Measurements from ENCODE around the gene DNAJC2. TPM values are rescaled to one million over a fixed set of nuclear protein-coding genes. Genes with fewer than 3 reads are reported as not detected.

Gene DNAJC2
- total RNA-seq, 1 donor from 2014 or later, result 19.2 TPM

DNA sequence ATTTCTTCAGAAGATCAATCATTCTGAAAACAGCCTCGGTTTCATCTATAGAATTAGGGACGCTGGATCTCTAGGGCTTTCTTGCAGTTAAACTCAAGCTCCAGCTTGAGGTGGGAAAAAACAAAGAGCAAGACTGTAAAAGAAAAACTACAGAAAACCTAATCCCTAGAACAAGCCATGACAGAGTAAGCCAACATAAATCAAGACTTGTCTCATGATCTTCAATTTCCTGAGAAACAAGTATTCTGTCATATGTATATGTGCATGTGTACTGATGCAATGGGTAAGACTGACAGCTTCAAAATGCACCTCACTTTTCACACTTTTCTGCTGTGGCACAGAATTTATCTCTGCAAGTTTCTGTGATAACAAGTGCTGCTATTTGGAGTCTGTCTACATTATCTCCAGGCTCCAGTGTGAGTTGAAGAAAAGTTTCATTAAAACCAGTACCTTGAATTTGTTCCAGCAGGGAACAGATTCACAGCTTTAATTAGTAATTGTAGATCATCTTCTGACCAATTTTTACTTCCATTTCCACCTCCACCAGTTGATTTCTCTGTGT is 28.1 kb downstream of the DNAJC2 start:
- Mint-ChIP-seq H3K4me1 (ENCODE audit: low read depth, unreplicated experiment) (no peaks in the 10 kb centered on the region), H3K36me3 (ENCODE audit: unreplicated experiment) (no peaks in the 10 kb centered on the region), H3K4me3 (ENCODE audit: unreplicated experiment) (no peak overlapping the region), H3K27ac (ENCODE audit: unreplicated experiment) (no peak overlapping the region), H3K9me3 (ENCODE audit: unreplicated experiment) (no peaks in the 10 kb centered on the region), H3K27me3 (ENCODE audit: unreplicated experiment) (no peaks in the 10 kb centered on the region)
- no peak for DNase-seq
- TF ChIP-seq, protein P1, sequence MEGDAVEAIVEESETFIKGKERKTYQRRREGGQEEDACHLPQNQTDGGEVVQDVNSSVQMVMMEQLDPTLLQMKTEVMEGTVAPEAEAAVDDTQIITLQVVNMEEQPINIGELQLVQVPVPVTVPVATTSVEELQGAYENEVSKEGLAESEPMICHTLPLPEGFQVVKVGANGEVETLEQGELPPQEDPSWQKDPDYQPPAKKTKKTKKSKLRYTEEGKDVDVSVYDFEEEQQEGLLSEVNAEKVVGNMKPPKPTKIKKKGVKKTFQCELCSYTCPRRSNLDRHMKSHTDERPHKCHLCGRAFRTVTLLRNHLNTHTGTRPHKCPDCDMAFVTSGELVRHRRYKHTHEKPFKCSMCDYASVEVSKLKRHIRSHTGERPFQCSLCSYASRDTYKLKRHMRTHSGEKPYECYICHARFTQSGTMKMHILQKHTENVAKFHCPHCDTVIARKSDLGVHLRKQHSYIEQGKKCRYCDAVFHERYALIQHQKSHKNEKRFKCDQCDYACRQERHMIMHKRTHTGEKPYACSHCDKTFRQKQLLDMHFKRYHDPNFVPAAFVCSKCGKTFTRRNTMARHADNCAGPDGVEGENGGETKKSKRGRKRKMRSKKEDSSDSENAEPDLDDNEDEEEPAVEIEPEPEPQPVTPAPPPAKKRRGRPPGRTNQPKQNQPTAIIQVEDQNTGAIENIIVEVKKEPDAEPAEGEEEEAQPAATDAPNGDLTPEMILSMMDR (IDR thresholded peaks at IDR 0.05; ENCODE audit: partially characterized antibody, unreplicated experiment), result no peak

DNA sequence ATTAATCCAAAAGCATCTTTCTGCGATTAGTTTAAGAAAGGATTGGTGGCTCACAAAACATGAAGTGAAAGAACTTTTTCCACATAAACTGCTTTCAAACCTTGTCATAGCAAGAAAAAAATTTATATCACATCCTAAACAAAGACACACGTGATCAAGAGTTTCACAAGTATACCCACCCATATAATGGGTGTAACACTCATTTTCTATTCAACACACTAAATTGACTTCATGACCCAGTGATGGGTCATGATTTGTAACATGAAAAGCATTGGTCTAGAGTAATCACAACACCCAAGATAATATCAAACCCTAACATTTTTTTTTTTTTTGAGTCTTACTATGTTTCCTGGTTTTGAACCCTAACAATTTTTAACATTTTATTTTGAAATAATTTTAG is 29.7 kb downstream of the DNAJC2 start:
- TF ChIP-seq, protein P1 (IDR thresholded peaks at IDR 0.05; ENCODE audit: partially characterized antibody, unreplicated experiment), result no peak
- Mint-ChIP-seq H3K27me3 (ENCODE audit: unreplicated experiment) (no peaks in the 10 kb centered on the region), H3K4me1 (ENCODE audit: low read depth, unreplicated experiment) (no peaks in the 10 kb centered on the region), H3K27ac (ENCODE audit: unreplicated experiment) (no peak overlapping the region), H3K9me3 (ENCODE audit: unreplicated experiment) (no peaks in the 10 kb centered on the region), H3K36me3 (ENCODE audit: unreplicated experiment) (no peaks in the 10 kb centered on the region), H3K4me3 (ENCODE audit: unreplicated experiment) (no peak overlapping the region)
- DNase-seq, result no peak

DNA sequence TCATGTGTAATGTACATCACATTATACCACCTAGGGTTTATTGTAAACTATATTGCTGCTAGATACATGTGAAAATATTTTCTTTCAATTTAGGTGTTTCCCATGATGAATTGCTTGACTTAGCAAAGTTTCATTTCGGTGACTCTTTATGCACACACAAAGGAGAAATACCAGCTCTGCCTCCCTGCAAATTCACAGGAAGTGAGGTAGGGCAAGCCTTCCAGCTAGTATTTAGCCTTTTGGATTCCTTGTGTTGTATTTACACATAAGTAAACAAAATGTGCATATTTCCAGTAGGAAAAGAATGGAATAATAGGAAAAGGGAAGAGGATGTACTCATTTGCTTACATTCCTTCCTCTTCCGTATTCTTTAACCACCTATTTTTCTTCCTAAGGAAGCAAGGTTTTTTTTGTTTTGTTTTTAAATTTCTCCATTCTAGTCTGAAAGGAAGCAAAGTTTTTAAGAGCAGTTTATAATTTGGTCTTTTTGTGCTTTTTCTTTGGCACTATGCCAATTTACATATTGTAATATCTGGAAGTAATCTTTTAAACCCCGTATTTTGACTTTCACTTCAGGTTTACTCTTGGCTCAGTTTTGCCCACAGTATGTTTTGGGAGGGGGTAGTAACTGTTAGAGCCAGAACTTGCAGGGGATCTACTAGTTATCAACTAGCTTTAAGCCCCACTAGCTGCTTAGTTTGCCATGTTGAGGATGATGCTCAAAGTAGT is 36.9 kb downstream of the DNAJC2 start:
- TF ChIP-seq, protein P1 (IDR thresholded peaks at IDR 0.05; ENCODE audit: partially characterized antibody, unreplicated experiment), result no peak
- peaks cover 1% of the 10 kb centered on the region for H3K27me3 Mint-ChIP-seq (ENCODE audit: unreplicated experiment)
- H3K9me3 Mint-ChIP-seq (ENCODE audit: unreplicated experiment), result no peaks in the 10 kb centered on the region
- H3K27ac Mint-ChIP-seq (ENCODE audit: unreplicated experiment), result no peak overlapping the region
- H3K36me3 Mint-ChIP-seq (ENCODE audit: unreplicated experiment), result no peaks in the 10 kb centered on the region
- no peak for DNase-seq
- no peak overlapping the region for H3K4me3 Mint-ChIP-seq (ENCODE audit: unreplicated experiment)
- H3K4me1 Mint-ChIP-seq (ENCODE audit: low read depth, unreplicated experiment), result no peaks in the 10 kb centered on the region

DNA sequence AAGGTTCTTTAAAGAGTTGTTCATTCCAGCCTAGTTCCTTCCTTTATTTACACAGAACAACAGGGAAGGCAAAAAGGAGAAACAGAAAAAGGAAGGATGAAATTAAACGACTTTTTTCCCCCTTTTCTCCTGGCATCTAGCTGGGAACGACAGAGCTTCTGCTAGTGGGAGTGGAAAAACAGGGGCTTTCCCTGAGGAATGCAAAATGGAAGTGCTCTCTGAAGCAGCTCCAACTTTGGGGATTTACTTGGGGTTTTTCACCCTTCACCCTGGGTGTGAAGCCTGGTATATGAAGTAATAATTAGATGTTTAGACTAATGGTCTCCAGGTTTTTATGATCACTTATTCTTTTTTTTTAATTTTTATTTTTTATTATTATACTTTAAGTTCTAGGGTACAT is 43.1 kb downstream of the DNAJC2 start:
- H3K9me3 Mint-ChIP-seq (ENCODE audit: unreplicated experiment), result no peaks in the 10 kb centered on the region
- H3K4me1 Mint-ChIP-seq (ENCODE audit: low read depth, unreplicated experiment), result peaks cover 11% of the 10 kb centered on the region
- no peaks in the 10 kb centered on the region for H3K36me3 Mint-ChIP-seq (ENCODE audit: unreplicated experiment)
- no peak for DNase-seq
- H3K4me3 Mint-ChIP-seq (ENCODE audit: unreplicated experiment), result no peak overlapping the region
- no peak overlapping the region for H3K27ac Mint-ChIP-seq (ENCODE audit: unreplicated experiment)
- TF ChIP-seq, protein P1 (IDR thresholded peaks at IDR 0.05; ENCODE audit: partially characterized antibody, unreplicated experiment), result no peak
- peaks cover 3% of the 10 kb centered on the region for H3K27me3 Mint-ChIP-seq (ENCODE audit: unreplicated experiment)

DNA sequence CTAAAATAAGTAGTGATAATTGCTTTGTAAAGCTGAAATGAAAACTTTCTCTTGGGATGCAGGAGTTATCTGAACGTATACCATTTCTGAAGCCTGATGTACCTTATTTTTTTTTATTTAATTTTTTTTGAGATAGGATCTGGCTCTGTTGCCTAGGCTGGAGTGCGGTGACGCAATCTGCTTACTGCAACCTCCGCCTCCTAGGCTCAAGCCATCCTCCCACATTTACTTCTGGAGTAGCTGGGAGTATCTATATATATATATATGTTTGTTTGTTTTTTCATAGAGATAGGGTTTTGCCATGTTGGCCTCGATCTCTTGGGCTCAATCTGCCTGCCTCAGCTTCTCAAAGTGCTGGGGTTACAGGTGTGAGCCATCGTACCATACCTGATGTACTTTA is 44.9 kb downstream of the DNAJC2 start:
- TF ChIP-seq, protein P1 (IDR thresholded peaks at IDR 0.05; ENCODE audit: partially characterized antibody, unreplicated experiment), result no peak
- Mint-ChIP-seq H3K36me3 (ENCODE audit: unreplicated experiment) (no peaks in the 10 kb centered on the region), H3K4me1 (ENCODE audit: low read depth, unreplicated experiment) (peaks cover 11% of the 10 kb centered on the region), H3K27ac (ENCODE audit: unreplicated experiment) (no peak overlapping the region), H3K27me3 (ENCODE audit: unreplicated experiment) (peaks cover 1% of the 10 kb centered on the region), H3K4me3 (ENCODE audit: unreplicated experiment) (no peak overlapping the region), H3K9me3 (ENCODE audit: unreplicated experiment) (no peaks in the 10 kb centered on the region)
- DNase-seq, result no peak

Measured in glutamatergic neuron (in vitro differentiated cells).